HepG2 (cell line): Measurements from ENCODE around the gene CKAP2L. TPM values are rescaled to one million over a fixed set of nuclear protein-coding genes. Genes with fewer than 3 reads are reported as not detected.

Source experiments
- ATF7 ChIP-seq, 2 experiments: fragments of 450-650 bp in 1 of 2; sonication (generic) in 1 of 2; formaldehyde crosslinking in 1 of 2; IDR thresholded peaks; 2 replicates each; pipeline versions ENCODE4 v1.4.0 to v1.6.1; 2016 to 2020; ENCODE audit warnings: antibody characterized with exemption in 1 of 2, mild to moderate bottlenecking in 1 of 2, missing genetic modification reagents in 1 of 2
- DZIP1 ChIP-seq: sonication (generic); formaldehyde crosslinking; IDR thresholded peaks from 2 replicates; pipeline ENCODE4 v1.5.0; 2020; ENCODE audit warnings: mild to moderate bottlenecking, missing genetic modification reagents
- EED ChIP-seq: sonication (generic); formaldehyde crosslinking; IDR thresholded peaks from 2 replicates; pipeline ENCODE4 v1.5.0; 2020; ENCODE audit warnings: mild to moderate bottlenecking, missing genetic modification reagents
- EP300 ChIP-seq, 3 experiments: sonication (generic) in 1 of 3; formaldehyde crosslinking in 1 of 3; IDR thresholded peaks; 2 replicates each; pipeline versions ENCODE4 v1.5.1 to v1.6.1; 2011 to 2020; ENCODE audit warnings: low read depth in 2 of 3, low read length in 2 of 3, borderline replicate concordance in 1 of 3, improper control_type of control experiment in 1 of 3, mild to moderate bottlenecking in 1 of 3, missing genetic modification reagents in 1 of 3, moderate library complexity in 1 of 3
- ETV6 ChIP-seq: sonication (generic); formaldehyde crosslinking; conservative IDR thresholded peaks from 2 replicates; pipeline ENCODE4 v1.4.0; 2020; ENCODE audit warnings: missing genetic modification reagents
- FOXM1 ChIP-seq: sonication (generic); formaldehyde crosslinking; IDR thresholded peaks from 2 replicates; pipeline ENCODE4 v1.5.0; 2020; ENCODE audit warnings: missing genetic modification reagents
- GFI1 ChIP-seq: sonication (generic); formaldehyde crosslinking; IDR thresholded peaks from 2 replicates; pipeline ENCODE4 v1.5.0; 2020; ENCODE audit warnings: missing genetic modification reagents, mild to moderate bottlenecking, borderline replicate concordance
- GMEB2 ChIP-seq: IDR thresholded peaks from 2 replicates; pipeline ENCODE4 v1.6.1; 2016; ENCODE audit warnings: missing biosample characterization, missing genetic modification reagents, low read depth
- HES4 ChIP-seq: sonication (generic); formaldehyde crosslinking; IDR thresholded peaks from 2 replicates; pipeline ENCODE4 v1.9.0; 2021; ENCODE audit warnings: mild to moderate bottlenecking, missing genetic modification reagents, borderline replicate concordance
- HNRNPUL1 ChIP-seq: fragments of 200-400 bp; formaldehyde crosslinking; IDR thresholded peaks from 2 replicates; pipeline ENCODE4 v1.6.1; 2017; ENCODE audit warnings: low read depth, mild to moderate bottlenecking, low read length, moderate library complexity
- KDM3A ChIP-seq: IDR thresholded peaks from 2 replicates; pipeline ENCODE4 v1.6.1; 2018; ENCODE audit warnings: low read depth, missing compliant biosample characterization
- MIER3 ChIP-seq: IDR thresholded peaks from 2 replicates; pipeline ENCODE4 v1.6.1; 2016; ENCODE audit warnings: missing compliant biosample characterization, borderline replicate concordance
- PRDM15 ChIP-seq: sonication (generic); formaldehyde crosslinking; IDR thresholded peaks from 2 replicates; pipeline ENCODE4 v1.4.0; 2020; ENCODE audit warnings: missing genetic modification reagents
- RCOR2 ChIP-seq: IDR thresholded peaks from 2 replicates; pipeline ENCODE4 v1.6.1; 2016; ENCODE audit warnings: missing biosample characterization, missing genetic modification reagents
- RORA ChIP-seq: sonication (generic); formaldehyde crosslinking; IDR thresholded peaks from 2 replicates; pipeline ENCODE4 v1.5.0; 2020; ENCODE audit warnings: mild to moderate bottlenecking, missing genetic modification reagents, moderate library complexity
- SMC3 ChIP-seq: IDR thresholded peaks from 2 replicates; pipeline ENCODE4 v1.6.1; 2011; ENCODE audit warnings: low read length, improper control_type of control experiment
- SSRP1 ChIP-seq: IDR thresholded peaks from 2 replicates; pipeline ENCODE4 v1.6.1; 2016; ENCODE audit warnings: control low read depth
- TBX3 ChIP-seq: fragments of 450-650 bp; IDR thresholded peaks from 2 replicates; pipeline ENCODE4 v1.6.1; 2017; ENCODE audit warnings: antibody characterized with exemption, mild to moderate bottlenecking, inconsistent platforms, borderline replicate concordance
- ZNF12 ChIP-seq: sonication (generic); formaldehyde crosslinking; IDR thresholded peaks from 2 replicates; pipeline ENCODE4 v1.5.0; 2020; ENCODE audit warnings: missing genetic modification reagents
- ZNF235 ChIP-seq: sonication (generic); formaldehyde crosslinking; IDR thresholded peaks from 2 replicates; pipeline ENCODE4 v1.8.1; 2023; ENCODE audit warnings: mild to moderate bottlenecking, missing genetic modification reagents, borderline replicate concordance
- ZNF879 ChIP-seq: sonication (generic); formaldehyde crosslinking; IDR thresholded peaks from 2 replicates; pipeline ENCODE4 v1.8.1; 2023; ENCODE audit warnings: missing genetic modification reagents
- polyA plus RNA-seq, 8 experiments: library from polyadenylated mRNA; depleted of rRNA in 3 of 8; stranded (reverse) in 7 of 8; unstranded in 1 of 8; fragments of >200 nt; fragmentation: Illumina TruSeq in 4 of 8; extraction: Trizol in 4 of 8; gene quantifications; 2 replicates each; pipeline versions ENCODE4 v1.2.1 to v1.2.3, GENCODE V29; 2011 to 2016; ENCODE audit warnings: low read depth in 4 of 8, missing spikeins in 1 of 8, mixed read lengths in 1 of 8; ENCODE audit not compliant: insufficient read depth in 1 of 8
- total RNA-seq, 5 experiments: library from RNA; depleted of rRNA; stranded (reverse); fragments of >200 nt; fragmentation: Illumina TruSeq; extraction: Trizol; gene quantifications; 2 replicates each; pipeline ENCODE4 v1.2.3, GENCODE V29; 2016; ENCODE audit warnings: low read depth in 1 of 5

CKAP2L gene
- total and polyA plus RNA-seq, 2 of the 13 experiments (the other 11 are each of a cell fraction or from before 2014, with no cell fraction given), result 7.1 to 9.5 TPM

- TF ChIP-seq PRDM15 (no peak), GMEB2 (peak; percentile 77), HNRNPUL1 (no peak), HES4 (0 out of 2 replicates have a peak, but pooled peaks have one; percentile 43), SMC3 (no peak), ATF7 (IDR thresholded peaks at IDR 0.05) (no peak), ATF7 (CRISPR knock-in tag; IDR thresholded peaks at IDR 0.05) (no peak), FOXM1 (CRISPR knock-in tag) (peak; percentile 99), DZIP1 (CRISPR knock-in tag) (no peak), ZNF879 (CRISPR knock-in tag) (no peak; the same call in 1 of the 2 replicates), RCOR2 (CRISPR knock-in tag) (peak; percentile 39), GFI1 (no peak), ETV6 (no peak), RORA (CRISPR knock-in tag) (no peak), TBX3 (no peak), EED (CRISPR knock-in tag) (peak; percentile 89), KDM3A (peak; percentile 86; the same call in 1 of the 2 replicates), ZNF12 (no peak), ZNF235 (CRISPR knock-in tag) (peak; percentile 33; the same call in 1 of the 2 replicates), EP300 (IDR thresholded peaks at IDR 0.05; ENCODE audit: low read depth in 2 of 2, low read length in 2 of 2) (peak in 1 of 2 experiments; percentile 8; a peak in 1 of 4 replicates), EP300 (CRISPR knock-in tag; IDR thresholded peaks at IDR 0.05; ENCODE audit: borderline replicate concordance) (no peak; the same call in 1 of the 2 replicates), MIER3 (CRISPR knock-in tag) (peak; percentile 73; the same call in 1 of the 2 replicates), SSRP1 (no peak)
Observed at GRCh38 chr2:112764071-112765044, at the start of gene CKAP2L (continued).
